HEK293 (cell line): ENCODE measurements around the gene KCNG3.

Experiments
- CTCF ChIP-seq: fragments of 450-650 bp; formaldehyde crosslinking; IDR thresholded peaks from 2 replicates; pipeline ENCODE4 v1.5.1; 2016; ENCODE audit warnings: missing biosample characterization, missing genetic modification characterization
- SP2 ChIP-seq: fragments of 450-650 bp; formaldehyde crosslinking; IDR thresholded peaks from 2 replicates; pipeline ENCODE4 v1.5.1; 2016; ENCODE audit warnings: missing biosample characterization, missing genetic modification characterization
- ZNF223 ChIP-seq: fragments of 450-650 bp; formaldehyde crosslinking; IDR thresholded peaks from 2 replicates; pipeline ENCODE4 v1.5.1; 2016; ENCODE audit warnings: missing biosample characterization, missing genetic modification characterization
- ZNF239 ChIP-seq: fragments of 450-650 bp; formaldehyde crosslinking; IDR thresholded peaks from 2 replicates; pipeline ENCODE4 v1.5.1; 2016; ENCODE audit warnings: missing biosample characterization, missing genetic modification characterization
- ZNF274 ChIP-seq, 2 experiments: fragments of 200-500 bp in 1 of 2; fragments of 450-650 bp in 1 of 2; sonication (Bioruptor generic) in 1 of 2; formaldehyde crosslinking in 1 of 2; IDR thresholded peaks; 2 replicates each; pipeline versions ENCODE4 v1.5.1 to v1.6.1; 2014 to 2016; ENCODE audit warnings: borderline replicate concordance in 1 of 2, inconsistent platforms in 1 of 2, low read length in 1 of 2, missing biosample characterization in 1 of 2, missing genetic modification characterization in 1 of 2
- ZNF311 ChIP-seq: fragments of 450-650 bp; formaldehyde crosslinking; IDR thresholded peaks from 2 replicates; pipeline ENCODE4 v1.5.1; 2017; ENCODE audit warnings: missing biosample characterization, missing genetic modification characterization, borderline replicate concordance
- ZNF571 ChIP-seq: fragments of 450-650 bp; formaldehyde crosslinking; IDR thresholded peaks from 2 replicates; pipeline ENCODE4 v1.5.0; 2017; ENCODE audit warnings: missing biosample characterization, missing genetic modification characterization
- ZNF600 ChIP-seq: fragments of 450-650 bp; formaldehyde crosslinking; IDR thresholded peaks from 2 replicates; pipeline ENCODE4 v1.5.1; 2016; ENCODE audit warnings: missing biosample characterization, missing genetic modification characterization
- ZSCAN30 ChIP-seq: fragments of 450-650 bp; IDR thresholded peaks from 2 replicates; pipeline ENCODE4 v1.5.1; 2018; ENCODE audit warnings: missing biosample characterization, mild to moderate bottlenecking, missing genetic modification characterization, moderate library complexity

GRCh38 chr2:42414648-42415047 is 79.1 kb downstream of the KCNG3 start:
- no peak for TF ChIP-seq ZNF571 (tag by site-specific recombination)
- no peak for TF ChIP-seq ZNF223 (tag by site-specific recombination)
- no peak for TF ChIP-seq CTCF (tag by site-specific recombination)
- TF ChIP-seq SP2 (tag by site-specific recombination): no peak
- TF ChIP-seq ZNF600 (tag by site-specific recombination): no peak
- no peak for TF ChIP-seq ZNF311 (tag by site-specific recombination)
- no peak for TF ChIP-seq ZSCAN30 (tag by site-specific recombination)
- TF ChIP-seq ZNF274 (IDR thresholded peaks at IDR 0.05; ENCODE audit: low read length): no peak
- no peak for TF ChIP-seq ZNF274 (tag by site-specific recombination; IDR thresholded peaks at IDR 0.05; ENCODE audit: borderline replicate concordance)
- no peak for TF ChIP-seq ZNF239 (tag by site-specific recombination)
